ENCODE data around the gene CBARP.
A peak's percentile ranks its signal among the peaks of the same experiment; 100 is the strongest.

DNA sequence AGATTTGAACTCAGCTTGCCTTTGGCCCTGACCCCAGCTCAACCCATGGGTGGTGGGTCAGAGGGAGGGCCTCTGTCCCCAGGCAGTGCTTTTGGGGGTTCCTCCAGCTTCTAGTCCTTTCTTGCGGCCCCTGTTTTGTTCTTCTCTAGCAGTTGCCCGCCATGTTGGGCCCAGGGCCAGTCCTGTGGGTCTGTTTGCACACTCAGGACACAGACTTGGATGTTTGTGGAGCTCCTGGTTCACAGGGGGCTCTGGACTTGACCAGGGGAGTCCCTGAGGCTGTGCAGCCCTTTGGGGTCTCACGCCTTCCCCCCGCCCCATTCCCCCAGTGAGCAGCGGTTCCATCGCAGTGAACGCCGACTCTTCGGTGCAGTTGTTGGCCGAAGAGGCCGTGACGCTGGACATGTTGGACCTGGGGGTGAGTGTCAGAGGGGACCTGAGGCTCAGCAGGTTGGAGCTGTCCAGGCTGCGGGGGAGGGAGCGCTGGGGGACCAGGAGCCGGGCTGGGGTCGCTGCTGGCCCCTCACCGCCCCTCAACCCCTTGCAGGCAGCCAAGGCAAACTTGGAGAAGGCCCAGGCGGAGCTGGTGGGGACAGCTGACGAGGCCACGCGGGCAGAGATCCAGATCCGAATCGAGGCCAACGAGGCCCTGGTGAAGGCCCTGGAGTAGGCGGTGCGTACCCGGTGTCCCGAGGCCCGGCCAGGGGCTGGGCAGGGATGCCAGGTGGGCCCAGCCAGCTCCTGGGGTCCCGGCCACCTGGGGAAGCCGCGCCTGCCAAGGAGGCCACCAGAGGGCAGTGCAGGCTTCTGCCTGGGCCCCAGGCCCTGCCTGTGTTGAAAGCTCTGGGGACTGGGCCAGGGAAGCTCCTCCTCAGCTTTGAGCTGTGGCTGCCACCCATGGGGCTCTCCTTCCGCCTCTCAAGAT, 6.2 kb upstream of the CBARP start:
- TF ChIP-seq, protein P1, sequence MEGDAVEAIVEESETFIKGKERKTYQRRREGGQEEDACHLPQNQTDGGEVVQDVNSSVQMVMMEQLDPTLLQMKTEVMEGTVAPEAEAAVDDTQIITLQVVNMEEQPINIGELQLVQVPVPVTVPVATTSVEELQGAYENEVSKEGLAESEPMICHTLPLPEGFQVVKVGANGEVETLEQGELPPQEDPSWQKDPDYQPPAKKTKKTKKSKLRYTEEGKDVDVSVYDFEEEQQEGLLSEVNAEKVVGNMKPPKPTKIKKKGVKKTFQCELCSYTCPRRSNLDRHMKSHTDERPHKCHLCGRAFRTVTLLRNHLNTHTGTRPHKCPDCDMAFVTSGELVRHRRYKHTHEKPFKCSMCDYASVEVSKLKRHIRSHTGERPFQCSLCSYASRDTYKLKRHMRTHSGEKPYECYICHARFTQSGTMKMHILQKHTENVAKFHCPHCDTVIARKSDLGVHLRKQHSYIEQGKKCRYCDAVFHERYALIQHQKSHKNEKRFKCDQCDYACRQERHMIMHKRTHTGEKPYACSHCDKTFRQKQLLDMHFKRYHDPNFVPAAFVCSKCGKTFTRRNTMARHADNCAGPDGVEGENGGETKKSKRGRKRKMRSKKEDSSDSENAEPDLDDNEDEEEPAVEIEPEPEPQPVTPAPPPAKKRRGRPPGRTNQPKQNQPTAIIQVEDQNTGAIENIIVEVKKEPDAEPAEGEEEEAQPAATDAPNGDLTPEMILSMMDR (conservative IDR thresholded peaks at IDR 0.05): peak; percentile 81
- no peak for TF ChIP-seq EZH2 (IDR thresholded peaks at IDR 0.05; ENCODE audit: low read depth)

Measured in PC-9 (cell line).